CD4-positive, alpha-beta T cell treated with Interleukin-21 for 1 hour (primary cell): Measurements from ENCODE around the gene PXT1.

Experiments used
- DNase-seq: peaks from one replicate; pipeline ENCODE4 v3.0.0-alpha.2; 2020

PXT1 gene

GRCh38 chr6:36343109-36343680 lies 99.5 kb downstream of the PXT1 start:
- DNase-seq = no peak

DNA sequence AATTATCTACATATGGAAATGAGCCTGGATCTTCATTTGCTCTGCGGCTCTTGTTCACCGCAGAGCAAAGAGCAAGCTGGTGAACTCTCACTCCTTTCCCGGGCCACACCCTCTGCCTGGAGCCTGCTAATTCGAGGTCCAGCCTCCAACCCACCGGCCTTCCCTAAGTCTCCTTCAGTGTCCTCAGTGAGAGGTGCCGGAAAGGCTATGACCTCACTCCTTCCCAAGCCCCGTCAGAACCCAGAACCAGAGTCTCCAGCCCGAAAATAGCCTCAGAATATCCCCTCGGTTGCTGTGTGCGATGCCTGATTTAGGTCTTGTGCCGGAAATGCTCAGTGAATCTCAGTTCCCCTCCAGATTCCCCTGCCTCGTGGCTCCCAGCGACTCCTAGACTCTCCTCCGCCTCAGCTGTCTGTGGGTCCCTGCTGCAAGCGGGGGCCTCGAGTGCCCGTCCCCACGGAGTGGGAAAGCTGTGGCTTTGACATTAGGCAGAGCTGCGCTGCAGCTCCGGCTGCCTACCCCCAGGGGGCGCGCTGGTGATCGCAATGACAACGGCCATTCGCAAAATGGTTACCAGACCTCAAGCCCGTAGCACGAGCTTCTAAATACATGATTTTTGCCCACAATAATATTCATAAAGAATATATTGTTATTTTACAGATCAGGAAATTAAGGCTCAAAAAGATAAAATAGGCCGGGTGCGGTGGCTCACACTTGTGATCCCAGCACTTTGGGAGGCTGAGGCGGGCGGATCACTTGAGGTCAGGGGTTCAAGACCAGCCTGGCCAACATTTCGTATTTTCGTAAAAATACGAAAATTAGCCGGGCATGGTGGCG lies 101.8 kb downstream of the PXT1 start:
- peak; percentile 75 for DNase-seq
